Measurements from ENCODE around the gene ACKR2. TPM values are rescaled to one million over a fixed set of nuclear protein-coding genes. Genes with fewer than 3 reads are reported as not detected.

ACKR2 gene
- total RNA-seq, 1 donor from 2014 or later: 0.44 TPM

GRCh38 chr3:42892807-42893206 is 83.6 kb downstream of the ACKR2 start:
- H3K9me3 ChIP-seq (replicated peaks): no peaks in the 10 kb centered on the region
- intact Hi-C loops (cut with micrococcal nuclease): no loop called here
- TF ChIP-seq CTCF (IDR thresholded peaks at IDR 0.05; ENCODE audit: borderline replicate concordance): no peak

DNA sequence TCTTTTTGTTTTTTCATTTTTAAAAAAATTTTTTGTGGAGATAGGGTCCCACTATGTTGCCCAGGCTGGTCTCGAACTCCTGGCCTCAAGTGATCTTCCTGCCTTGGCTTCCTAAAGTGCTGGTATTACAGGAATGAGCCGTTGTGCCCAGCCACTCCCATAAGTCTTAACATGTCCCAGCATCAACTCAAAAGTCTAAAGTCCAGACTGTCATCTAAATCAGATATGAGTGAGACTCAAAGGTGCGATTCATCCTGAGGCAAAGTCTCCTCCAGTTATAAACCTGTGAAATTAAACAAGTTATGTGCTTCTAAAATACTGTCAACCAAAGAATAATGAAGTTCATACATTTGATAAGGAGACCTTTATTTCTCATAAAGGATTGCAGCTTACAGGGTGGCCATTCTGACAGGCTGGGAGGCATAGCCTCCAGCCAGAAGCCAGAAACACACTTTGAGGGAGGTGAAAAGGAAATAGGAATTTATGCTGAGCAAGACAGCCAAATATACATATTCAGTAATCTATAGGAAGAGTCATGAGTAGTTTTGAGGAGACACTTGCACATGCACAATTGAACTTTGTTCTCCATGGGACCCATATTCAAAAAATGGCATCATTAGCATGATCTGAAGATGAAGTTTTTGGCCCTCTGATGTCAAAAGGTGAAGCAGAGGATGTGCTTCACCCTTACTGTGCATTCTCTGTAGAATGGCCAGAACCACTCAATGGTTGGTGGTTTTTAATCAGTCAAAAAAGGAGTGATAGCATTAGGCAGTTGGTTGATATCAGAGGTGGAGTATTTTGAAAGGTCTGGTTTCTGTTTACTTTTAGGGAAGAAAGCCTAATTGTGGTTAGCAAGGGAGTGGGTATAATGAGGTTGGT is 85.7 kb downstream of the ACKR2 start:
- no peak for DNase-seq
- Histone ChIP-seq H3K27ac (replicated peaks) (no peak overlapping the region), H3K27me3 (ENCODE audit: low read depth) (no peaks in the 10 kb centered on the region), H3K4me1 (no peaks in the 10 kb centered on the region), H3K4me3 (no peak overlapping the region), H3K36me3 (no peaks in the 10 kb centered on the region), H3K9me3 (replicated peaks) (no peaks in the 10 kb centered on the region)
- TF ChIP-seq CTCF (IDR thresholded peaks at IDR 0.05; ENCODE audit: borderline replicate concordance): no peak
- intact Hi-C loops (cut with micrococcal nuclease): no loop called here

More at GRCh38 chr3:42892807-42893206, 83.6 kb downstream of the ACKR2 start:
- H3K27me3 ChIP-seq (ENCODE audit: low read depth): no peaks in the 10 kb centered on the region
- H3K4me3 ChIP-seq: no peak overlapping the region
- no peaks in the 10 kb centered on the region for H3K4me1 ChIP-seq
- no peak overlapping the region for H3K27ac ChIP-seq (replicated peaks)
- DNase-seq: no peak
- H3K36me3 ChIP-seq: no peaks in the 10 kb centered on the region

DNA sequence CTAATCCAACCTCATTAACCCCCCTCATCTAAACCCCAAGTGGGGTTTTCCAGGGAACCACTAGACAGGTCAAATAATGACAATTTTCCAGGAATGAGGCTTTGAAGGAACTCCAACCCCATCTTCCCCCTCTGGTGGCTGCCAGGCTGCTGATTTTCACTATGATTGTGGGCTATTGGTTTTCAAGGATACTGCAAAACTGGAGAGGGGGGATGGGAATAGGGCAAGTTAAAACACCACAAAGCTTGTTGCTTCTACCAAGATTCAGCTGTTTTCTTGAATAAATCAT is 86.3 kb downstream of the ACKR2 start:
- TF ChIP-seq CTCF (IDR thresholded peaks at IDR 0.05; ENCODE audit: borderline replicate concordance): no peak
- no peaks in the 10 kb centered on the region for H3K27me3 ChIP-seq (ENCODE audit: low read depth)
- no peaks in the 10 kb centered on the region for H3K9me3 ChIP-seq (replicated peaks)
- no peak overlapping the region for H3K4me3 ChIP-seq
- H3K27ac ChIP-seq (replicated peaks): no peak overlapping the region
- no peak for DNase-seq
- no peaks in the 10 kb centered on the region for H3K4me1 ChIP-seq
- intact Hi-C loops (cut with micrococcal nuclease): no loop called here
- no peaks in the 10 kb centered on the region for H3K36me3 ChIP-seq

DNA sequence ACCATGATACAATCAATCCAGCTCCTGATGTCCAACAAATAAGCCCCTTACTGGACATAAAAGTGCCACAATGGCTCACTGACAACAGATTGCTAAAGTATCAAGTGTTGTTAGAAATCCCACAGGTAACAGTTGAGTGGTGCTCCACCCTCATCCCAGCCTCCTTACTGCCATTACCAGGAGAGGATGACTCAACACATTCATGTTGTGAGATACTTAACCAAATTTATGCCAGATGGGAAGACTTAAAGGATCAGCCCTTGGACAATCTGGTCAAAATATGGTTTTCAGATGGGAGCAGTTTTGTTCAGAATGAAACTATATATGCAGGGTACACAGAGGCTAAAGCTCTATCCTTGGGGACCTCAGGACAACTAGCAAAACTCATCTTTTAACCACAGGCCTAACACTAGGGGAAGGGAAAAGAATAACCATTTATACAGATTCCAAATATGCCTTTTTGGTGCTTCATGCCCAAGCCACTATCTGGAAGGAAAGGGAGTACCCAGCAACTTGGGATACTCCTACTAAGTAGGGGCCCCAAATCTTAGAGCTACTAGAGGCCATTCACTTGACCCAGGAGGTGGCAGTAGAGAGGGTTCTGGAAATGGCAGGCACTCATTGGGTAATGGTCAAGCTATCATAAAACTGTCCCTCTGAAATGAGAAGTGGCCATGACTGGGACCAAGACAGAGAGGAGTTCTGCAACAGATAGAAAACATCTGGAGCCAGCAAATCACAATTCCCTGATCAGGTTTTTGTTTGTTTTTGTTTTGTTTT is 89.8 kb downstream of the ACKR2 start:
- H3K9me3 ChIP-seq (replicated peaks): no peaks in the 10 kb centered on the region
- H3K36me3 ChIP-seq: no peaks in the 10 kb centered on the region
- no peak for TF ChIP-seq CTCF (IDR thresholded peaks at IDR 0.05; ENCODE audit: borderline replicate concordance)
- H3K4me1 ChIP-seq: no peaks in the 10 kb centered on the region
- DNase-seq: no peak
- intact Hi-C loops (cut with micrococcal nuclease): no loop called here
- no peaks in the 10 kb centered on the region for H3K27me3 ChIP-seq (ENCODE audit: low read depth)
- H3K4me3 ChIP-seq: no peak overlapping the region
- H3K27ac ChIP-seq (replicated peaks): no peak overlapping the region

GRCh38 chr3:42900226-42901072 is 91.2 kb downstream of the ACKR2 start:
- peaks cover 2% of the 10 kb centered on the region for H3K4me1 ChIP-seq
- intact Hi-C loops (cut with micrococcal nuclease): no loop called here

More at GRCh38 chr3:42900226-42901072, 91.2 kb downstream of the ACKR2 start:
- Histone ChIP-seq H3K27me3 (ENCODE audit: low read depth) (no peaks in the 10 kb centered on the region), H3K4me3 (no peak overlapping the region), H3K9me3 (replicated peaks) (no peaks in the 10 kb centered on the region), H3K27ac (replicated peaks) (no peak overlapping the region), H3K36me3 (no peaks in the 10 kb centered on the region)
- no peak for TF ChIP-seq CTCF (IDR thresholded peaks at IDR 0.05; ENCODE audit: borderline replicate concordance)
- DNase-seq: no peak

Measured in left ventricle myocardium inferior (tissue), 1 donor.